MM.1S (cell line): ENCODE measurements around the gene ACHE.

Source experiments
- CTCF ChIP-seq: fragments of 300-600 bp; sonication (generic); IDR thresholded peaks from 2 replicates; pipeline ENCODE4 v1.5.1; 2016; ENCODE audit warnings: antibody characterized with exemption, low read length, mixed read lengths
- EZH2phosphoT487 ChIP-seq: fragments of 300-600 bp; sonication (generic); IDR thresholded peaks from 2 replicates; pipeline ENCODE4 v1.6.1; 2018; ENCODE audit warnings: antibody characterized with exemption, low read length

- TF ChIP-seq CTCF: no peak
- TF ChIP-seq EZH2phosphoT487: no peak
Observed at GRCh38 chr7:100864263-100864845, 31.3 kb downstream of the ACHE start.
